Measurements from ENCODE around the gene EVI5L.
"Not testable (repeated sequence)": the region's sequence is repeated elsewhere in the genome, so short reads cannot be mapped to it uniquely, and the experiment has no call there.

Gene EVI5L

DNA sequence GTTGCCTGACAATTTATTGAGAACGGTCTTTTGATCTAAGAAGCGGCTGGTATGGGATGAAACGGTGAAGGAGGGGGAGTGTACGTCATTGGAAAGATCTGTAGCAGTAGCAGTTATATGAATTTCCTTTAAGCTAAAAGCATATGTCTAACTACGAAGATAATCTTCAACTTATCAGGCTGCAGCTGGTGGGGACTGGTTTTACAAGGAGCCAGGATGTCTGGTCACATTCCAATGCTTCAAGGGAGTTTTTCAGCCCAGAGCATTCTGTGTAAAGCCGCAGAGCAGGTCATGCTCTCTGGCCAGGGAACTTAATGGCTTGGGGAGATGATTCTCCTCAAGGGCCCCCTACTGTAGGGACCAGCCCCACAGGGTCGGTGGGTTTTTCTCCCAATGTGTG is 37.7 kb upstream of the EVI5L start:
- Histone ChIP-seq H3K36me3 (ENCODE audit: control insufficient read depth, insufficient read depth, low read length) (no peaks in the 10 kb centered on the region), H3K9me3 (ENCODE audit: control insufficient read depth, low read length) (no peaks in the 10 kb centered on the region), H3K4me1 (ENCODE audit: control insufficient read depth, insufficient read depth, low read length, poor library complexity, severe bottlenecking) (no peaks in the 10 kb centered on the region), H3K27ac (ENCODE audit: low read depth, low read length, severe bottlenecking) (no peak overlapping the region), H3K4me3 (ENCODE audit: extremely low read depth, insufficient read depth, low read length, poor library complexity, severe bottlenecking) (no peak overlapping the region)
- WGBS, 2 experiments (ENCODE audit: insufficient coverage in 2 of 2): 76 to 91% methylated on average over 5 of the region's 7 CpGs

DNA sequence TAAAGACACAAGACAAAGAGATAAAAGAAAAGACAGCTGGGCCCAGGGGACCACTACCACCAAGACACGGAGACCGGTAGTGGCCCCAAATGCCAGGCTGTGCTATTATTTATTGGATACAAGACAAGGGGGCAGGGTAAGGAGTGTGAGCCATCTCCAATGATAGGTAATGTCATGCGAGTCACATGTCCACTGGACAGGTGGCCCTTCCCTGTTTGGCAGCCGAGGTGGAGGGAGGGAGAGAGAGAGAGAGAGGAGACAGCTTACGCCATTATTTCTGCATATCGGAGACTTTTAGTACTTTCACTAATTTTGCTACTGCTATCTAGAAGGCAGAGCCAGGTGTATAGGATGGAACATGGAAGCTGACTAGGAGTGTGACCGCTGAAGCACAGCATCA is 37.3 kb upstream of the EVI5L start:
- not testable (repeated sequence) for H3K4me1 ChIP-seq (ENCODE audit: control insufficient read depth, insufficient read depth, low read length, poor library complexity, severe bottlenecking); H3K36me3 ChIP-seq (ENCODE audit: control insufficient read depth, insufficient read depth, low read length); H3K9me3 ChIP-seq (ENCODE audit: control insufficient read depth, low read length); H3K27ac ChIP-seq (ENCODE audit: low read depth, low read length, severe bottlenecking); H3K4me3 ChIP-seq (ENCODE audit: extremely low read depth, insufficient read depth, low read length, poor library complexity, severe bottlenecking)
- WGBS, 2 experiments (ENCODE audit: insufficient coverage in 2 of 2): 83 to 93% methylated on average over 4 to 7 of the region's 7 CpGs

DNA sequence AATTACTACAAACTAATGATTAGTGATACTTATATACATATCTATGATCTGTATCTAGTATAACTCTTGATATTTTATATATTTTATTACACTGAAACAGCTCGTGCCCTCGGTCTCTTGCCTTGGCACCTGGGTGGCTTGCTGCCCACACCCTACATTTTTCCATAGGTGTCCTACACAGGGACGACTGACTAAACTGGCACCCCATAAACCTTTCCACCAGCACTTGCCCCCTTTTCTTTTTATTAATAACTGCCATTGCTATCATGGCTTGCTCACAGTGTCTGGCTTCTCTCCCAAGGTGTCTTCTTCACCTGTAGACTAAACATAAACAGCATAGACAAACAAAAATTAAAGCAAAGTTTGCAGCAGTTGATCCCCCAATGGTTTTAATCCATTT is 36.5 kb upstream of the EVI5L start:
- Histone ChIP-seq H3K4me1 (ENCODE audit: control insufficient read depth, insufficient read depth, low read length, poor library complexity, severe bottlenecking) (no peaks in the 10 kb centered on the region), H3K36me3 (ENCODE audit: control insufficient read depth, insufficient read depth, low read length) (no peaks in the 10 kb centered on the region), H3K9me3 (ENCODE audit: control insufficient read depth, low read length) (no peaks in the 10 kb centered on the region), H3K27ac (ENCODE audit: low read depth, low read length, severe bottlenecking) (no peak overlapping the region), H3K4me3 (ENCODE audit: extremely low read depth, insufficient read depth, low read length, poor library complexity, severe bottlenecking) (no peak overlapping the region)
- WGBS, 2 experiments (ENCODE audit: insufficient coverage in 2 of 2): 66 to 70% methylated on average over 3 of the region's 3 CpGs

GRCh38 chr19:7795555-7796161 is 34.4 kb upstream of the EVI5L start:
- H3K27ac ChIP-seq (ENCODE audit: low read depth, low read length, severe bottlenecking): no peak overlapping the region
- H3K36me3 ChIP-seq (ENCODE audit: control insufficient read depth, insufficient read depth, low read length): no peaks in the 10 kb centered on the region
- H3K4me1 ChIP-seq (ENCODE audit: control insufficient read depth, insufficient read depth, low read length, poor library complexity, severe bottlenecking): no peaks in the 10 kb centered on the region
- WGBS, 2 experiments (ENCODE audit: insufficient coverage in 2 of 2): 81 to 93% methylated on average over 2 to 4 of the region's 8 CpGs
- H3K9me3 ChIP-seq (ENCODE audit: control insufficient read depth, low read length): no peaks in the 10 kb centered on the region
- no peak overlapping the region for H3K4me3 ChIP-seq (ENCODE audit: extremely low read depth, insufficient read depth, low read length, poor library complexity, severe bottlenecking)

DNA sequence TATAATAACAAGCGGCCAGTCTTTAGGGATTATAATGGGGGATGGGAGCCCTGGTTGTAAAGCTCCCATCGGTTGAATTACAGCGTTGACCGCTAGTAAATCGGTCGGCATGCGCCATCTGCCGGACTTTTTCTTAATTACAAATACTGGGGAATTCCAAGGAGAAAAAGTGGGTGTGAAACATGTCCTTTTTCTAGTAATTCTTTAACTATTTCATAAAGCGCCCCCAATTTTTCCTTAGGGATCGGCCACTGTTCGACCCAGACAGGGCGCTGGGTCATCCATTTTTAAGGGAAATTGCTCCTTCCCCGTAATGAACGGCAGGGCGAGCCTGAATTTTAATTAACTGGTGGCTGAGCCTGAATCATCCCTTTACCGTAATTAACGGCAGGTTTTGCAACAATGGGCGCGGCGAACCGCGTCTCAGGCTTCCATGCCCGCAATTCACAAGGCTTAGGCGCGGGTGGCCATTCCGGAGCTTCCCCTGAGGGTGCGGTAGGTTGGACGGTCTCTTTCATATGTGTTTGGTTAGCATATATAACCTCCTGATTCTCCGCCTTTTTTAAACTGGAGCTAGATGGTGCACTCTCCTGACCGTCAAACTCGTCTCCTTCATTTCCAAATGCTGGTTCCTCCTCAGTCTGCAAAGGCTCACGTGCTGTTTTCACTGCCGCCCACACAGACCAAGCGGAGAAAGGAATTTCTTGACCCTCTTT is 30.2 kb upstream of the EVI5L start:
- H3K27ac ChIP-seq (ENCODE audit: low read depth, low read length, severe bottlenecking): no peak overlapping the region
- no peak overlapping the region for H3K4me3 ChIP-seq (ENCODE audit: extremely low read depth, insufficient read depth, low read length, poor library complexity, severe bottlenecking)
- no peaks in the 10 kb centered on the region for H3K36me3 ChIP-seq (ENCODE audit: control insufficient read depth, insufficient read depth, low read length)
- H3K4me1 ChIP-seq (ENCODE audit: control insufficient read depth, insufficient read depth, low read length, poor library complexity, severe bottlenecking): no peaks in the 10 kb centered on the region
- peaks cover 12% of the 10 kb centered on the region for H3K9me3 ChIP-seq (ENCODE audit: control insufficient read depth, low read length)
- WGBS, 2 experiments (ENCODE audit: insufficient coverage in 2 of 2): 6 to 10% methylated on average over 21 to 22 of the region's 34 CpGs

- H3K36me3 ChIP-seq (ENCODE audit: control insufficient read depth, insufficient read depth, low read length): no peaks in the 10 kb centered on the region
- H3K9me3 ChIP-seq (ENCODE audit: control insufficient read depth, low read length): peaks cover 12% of the 10 kb centered on the region
- no peaks in the 10 kb centered on the region for H3K4me1 ChIP-seq (ENCODE audit: control insufficient read depth, insufficient read depth, low read length, poor library complexity, severe bottlenecking)
- no peak overlapping the region for H3K27ac ChIP-seq (ENCODE audit: low read depth, low read length, severe bottlenecking)
- H3K4me3 ChIP-seq (ENCODE audit: extremely low read depth, insufficient read depth, low read length, poor library complexity, severe bottlenecking): no peak overlapping the region
- WGBS, 2 experiments (ENCODE audit: insufficient coverage in 2 of 2): 86 to 87% methylated on average over 16 of the region's 17 CpGs
Measured at GRCh38 chr19:7801020-7801570, 28.9 kb upstream of the EVI5L start.

DNA sequence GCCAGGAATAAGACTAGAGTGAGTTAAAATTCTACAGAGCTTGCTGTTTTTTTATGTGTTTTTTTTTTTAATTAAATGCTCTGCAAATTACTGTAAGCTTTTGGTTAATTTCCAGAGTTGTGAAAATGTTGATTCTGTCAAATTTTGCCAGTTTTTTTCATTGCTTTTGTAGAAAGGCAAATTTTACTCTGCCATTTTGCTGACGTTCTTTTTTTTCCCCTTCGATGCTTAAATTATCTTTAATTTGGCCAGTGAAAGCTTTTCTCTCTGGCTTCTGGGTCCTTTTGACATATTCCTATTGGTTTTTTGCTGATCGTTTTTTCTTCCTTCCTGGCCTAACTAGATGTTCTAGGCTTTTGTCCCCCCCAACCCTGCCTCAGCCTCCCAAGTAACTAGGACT is 23.8 kb upstream of the EVI5L start:
- Histone ChIP-seq H3K4me1 (ENCODE audit: control insufficient read depth, insufficient read depth, low read length, poor library complexity, severe bottlenecking) (no peaks in the 10 kb centered on the region), H3K36me3 (ENCODE audit: control insufficient read depth, insufficient read depth, low read length) (no peaks in the 10 kb centered on the region), H3K4me3 (ENCODE audit: extremely low read depth, insufficient read depth, low read length, poor library complexity, severe bottlenecking) (no peak overlapping the region), H3K9me3 (ENCODE audit: control insufficient read depth, low read length) (peaks cover 12% of the 10 kb centered on the region), H3K27ac (ENCODE audit: low read depth, low read length, severe bottlenecking) (no peak overlapping the region)
- 83% methylated on average over 1 to 3 of the region's 3 CpGs for WGBS, 2 experiments (ENCODE audit: insufficient coverage in 2 of 2)

- WGBS, 2 experiments (ENCODE audit: insufficient coverage in 2 of 2): 71 to 75% methylated on average over 8 to 9 of the region's 9 CpGs
- Histone ChIP-seq H3K36me3 (ENCODE audit: control insufficient read depth, insufficient read depth, low read length) (no peaks in the 10 kb centered on the region), H3K27ac (ENCODE audit: low read depth, low read length, severe bottlenecking) (no peak overlapping the region), H3K4me3 (ENCODE audit: extremely low read depth, insufficient read depth, low read length, poor library complexity, severe bottlenecking) (no peak overlapping the region), H3K9me3 (ENCODE audit: control insufficient read depth, low read length) (peaks cover 17% of the 10 kb centered on the region), H3K4me1 (ENCODE audit: control insufficient read depth, insufficient read depth, low read length, poor library complexity, severe bottlenecking) (no peaks in the 10 kb centered on the region)
Measured at GRCh38 chr19:7806876-7807275, 23.1 kb upstream of the EVI5L start.

DNA sequence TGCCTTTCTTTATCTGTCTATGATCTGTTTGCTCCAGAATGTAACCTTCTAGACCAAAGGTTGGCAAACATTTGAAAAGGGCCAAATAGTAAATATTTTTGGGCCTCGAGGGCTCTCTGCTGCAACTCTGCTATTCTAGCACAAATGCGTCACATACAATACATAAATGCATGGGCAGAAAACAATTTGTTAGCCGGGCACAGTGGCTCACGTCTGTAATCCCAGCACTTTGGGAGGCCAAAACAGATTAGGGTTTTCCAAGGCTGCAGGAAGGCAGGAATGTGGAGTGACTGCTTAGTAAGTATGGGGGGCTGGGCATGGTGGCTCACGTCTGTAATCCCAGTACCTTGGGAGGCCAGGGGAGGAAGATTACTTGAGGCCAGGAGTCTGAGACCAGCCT is 21.9 kb upstream of the EVI5L start:
- Histone ChIP-seq H3K9me3 (ENCODE audit: control insufficient read depth, low read length) (peaks cover 13% of the 10 kb centered on the region), H3K27ac (ENCODE audit: low read depth, low read length, severe bottlenecking) (no peak overlapping the region), H3K36me3 (ENCODE audit: control insufficient read depth, insufficient read depth, low read length) (no peaks in the 10 kb centered on the region), H3K4me3 (ENCODE audit: extremely low read depth, insufficient read depth, low read length, poor library complexity, severe bottlenecking) (no peak overlapping the region), H3K4me1 (ENCODE audit: control insufficient read depth, insufficient read depth, low read length, poor library complexity, severe bottlenecking) (no peaks in the 10 kb centered on the region)
- 55 to 79% methylated on average over 4 to 5 of the region's 5 CpGs for WGBS, 2 experiments (ENCODE audit: insufficient coverage in 2 of 2)

GRCh38 chr19:7811989-7812388 is 18.0 kb upstream of the EVI5L start:
- no peak overlapping the region for H3K27ac ChIP-seq (ENCODE audit: low read depth, low read length, severe bottlenecking)
- peaks cover 13% of the 10 kb centered on the region for H3K9me3 ChIP-seq (ENCODE audit: control insufficient read depth, low read length)
- no CpG with 5 or more reads among the region's 2 CpGs for WGBS, 2 experiments (ENCODE audit: insufficient coverage in 2 of 2)
- H3K4me1 ChIP-seq (ENCODE audit: control insufficient read depth, insufficient read depth, low read length, poor library complexity, severe bottlenecking): no peaks in the 10 kb centered on the region
- no peak overlapping the region for H3K4me3 ChIP-seq (ENCODE audit: extremely low read depth, insufficient read depth, low read length, poor library complexity, severe bottlenecking)
- no peaks in the 10 kb centered on the region for H3K36me3 ChIP-seq (ENCODE audit: control insufficient read depth, insufficient read depth, low read length)

- WGBS, 2 experiments (ENCODE audit: insufficient coverage in 2 of 2): 53 to 54% methylated on average over 6 to 10 of the region's 10 CpGs
- Histone ChIP-seq H3K27ac (ENCODE audit: low read depth, low read length, severe bottlenecking) (no peak overlapping the region), H3K9me3 (ENCODE audit: control insufficient read depth, low read length) (peaks cover 13% of the 10 kb centered on the region)
Measured at GRCh38 chr19:7815325-7815724, 14.7 kb upstream of the EVI5L start.

More at GRCh38 chr19:7815325-7815724, 14.7 kb upstream of the EVI5L start:
- H3K36me3 ChIP-seq (ENCODE audit: control insufficient read depth, insufficient read depth, low read length): no peaks in the 10 kb centered on the region
- no peak overlapping the region for H3K4me3 ChIP-seq (ENCODE audit: extremely low read depth, insufficient read depth, low read length, poor library complexity, severe bottlenecking)
- no peaks in the 10 kb centered on the region for H3K4me1 ChIP-seq (ENCODE audit: control insufficient read depth, insufficient read depth, low read length, poor library complexity, severe bottlenecking)

All from mesodermal cell (in vitro differentiated cells).